ENCODE results near the gene NCR1. TPM values are rescaled to one million over a fixed set of nuclear protein-coding genes. Genes with fewer than 3 reads are reported as not detected.

Gene NCR1
- total RNA-seq, 1 experiment from 2014 or later, result not detected

Other genes starting within 250 kb of the NCR1 start
- not detected for gene LILRB4, start 243.2 kb upstream of the NCR1 start, total RNA-seq (2021; ENCODE audit: unreplicated experiment)
- not detected for gene KIR3DL3, start 181.7 kb upstream of the NCR1 start, total RNA-seq (2021; ENCODE audit: unreplicated experiment)
- not detected for gene KIR2DL3, start 167.6 kb upstream of the NCR1 start, total RNA-seq (2021; ENCODE audit: unreplicated experiment)
- gene KIR2DL1, start 136.4 kb upstream of the NCR1 start, total RNA-seq (2021; ENCODE audit: unreplicated experiment), result not detected
- not detected for gene KIR2DL4, start 102.5 kb upstream of the NCR1 start, total RNA-seq (2021; ENCODE audit: unreplicated experiment)
- gene KIR3DL1, start 89.7 kb upstream of the NCR1 start, total RNA-seq (2021; ENCODE audit: unreplicated experiment), result not detected
- gene KIR2DS4, start 73.5 kb upstream of the NCR1 start, total RNA-seq (2021; ENCODE audit: unreplicated experiment), result not detected
- not detected for gene KIR3DL2, start 55.7 kb upstream of the NCR1 start, total RNA-seq (2021; ENCODE audit: unreplicated experiment)
- gene FCAR, start 31.9 kb upstream of the NCR1 start, total RNA-seq (2021; ENCODE audit: unreplicated experiment), result not detected
- not detected for gene NLRP7, start 41.4 kb downstream of the NCR1 start, total RNA-seq (2021; ENCODE audit: unreplicated experiment)
- 0.18 TPM for gene NLRP2, start 60.2 kb downstream of the NCR1 start, total RNA-seq (2021; ENCODE audit: unreplicated experiment)
- 1.2 TPM for gene GP6, start 132.1 kb downstream of the NCR1 start, total RNA-seq (2021; ENCODE audit: unreplicated experiment)
- gene RDH13, start 157.0 kb downstream of the NCR1 start, total RNA-seq (2021; ENCODE audit: unreplicated experiment), result 37.8 TPM
- 11.0 TPM for gene EPS8L1, start 169.7 kb downstream of the NCR1 start, total RNA-seq (2021; ENCODE audit: unreplicated experiment)
- 158 TPM for gene PPP1R12C, start 211.5 kb downstream of the NCR1 start, total RNA-seq (2021; ENCODE audit: unreplicated experiment)
- 116 TPM for gene TNNT1, start 243.1 kb downstream of the NCR1 start, total RNA-seq (2021; ENCODE audit: unreplicated experiment)

All from Panc1 (cell line).